MG63 (cell line): Measurements from ENCODE around the gene PF4V1. TPM values are rescaled to one million over a fixed set of nuclear protein-coding genes. Genes with fewer than 3 reads are reported as not detected.

ENCODE experiments used
- DNase-seq: peaks from one replicate; pipeline ENCODE4 v3.0.0-alpha.2; 2020
- H3K27me3 ChIP-seq: fragments of 250-450 bp; sonication (Bioruptor Pico); 2 replicates; pipeline ENCODE4 v1.5.1; 2020; ENCODE audit warnings: mild to moderate bottlenecking, moderate library complexity
- H3K36me3 ChIP-seq: fragments of 250-450 bp; sonication (Bioruptor Pico); 2 replicates; pipeline ENCODE4 v1.5.1; 2020; ENCODE audit warnings: mild to moderate bottlenecking, moderate library complexity
- H3K4me3 ChIP-seq: fragments of 250-450 bp; sonication (Bioruptor Pico); 2 replicates; pipeline ENCODE4 v1.5.1; 2020; ENCODE audit warnings: mild to moderate bottlenecking, moderate library complexity
- H3K9me3 ChIP-seq: fragments of 250-450 bp; sonication (Bioruptor Pico); 2 replicates; pipeline ENCODE4 v1.5.1; 2020; ENCODE audit warnings: mild to moderate bottlenecking, moderate library complexity
- total RNA-seq: library from RNA; depleted of rRNA; stranded (reverse); fragments of >200 nt; shearing (Covaris generic); gene quantifications from 2 replicates; pipeline ENCODE4 v1.2.3, GENCODE V29; 2014; ENCODE audit warnings: low replicate concordance; rRNA removed

Gene PF4V1, protein sequence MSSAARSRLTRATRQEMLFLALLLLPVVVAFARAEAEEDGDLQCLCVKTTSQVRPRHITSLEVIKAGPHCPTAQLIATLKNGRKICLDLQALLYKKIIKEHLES
- not detected in 2 replicates for total RNA-seq

DNA sequence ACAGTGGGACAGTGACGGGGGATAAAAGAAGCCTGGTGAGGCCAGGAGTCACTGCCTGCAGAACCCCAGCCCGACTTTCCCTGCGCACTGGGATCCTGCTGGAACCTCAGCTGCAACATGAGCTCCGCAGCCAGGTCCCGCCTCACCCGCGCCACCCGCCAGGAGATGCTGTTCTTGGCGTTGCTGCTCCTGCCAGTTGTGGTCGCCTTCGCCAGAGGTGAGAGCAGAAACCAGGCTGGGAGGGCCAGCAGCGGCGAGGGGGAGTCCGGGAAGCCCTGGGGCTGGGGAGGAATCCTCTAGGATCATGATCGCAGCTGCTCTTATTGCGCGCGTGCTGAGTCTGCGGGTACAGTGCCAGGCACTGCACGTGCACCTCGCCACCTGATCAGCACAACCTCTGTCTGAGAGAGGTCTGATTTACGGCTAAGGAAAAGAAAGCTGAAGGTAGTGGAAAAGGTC is at the start of gene PF4V1:
Gene PF4V1 (plus strand): TSS at position 51 of the 459 bp plus-strand sequence. CDS start 67 bp downstream, at position 118.
- H3K27me3 ChIP-seq = no peaks in the 10 kb centered on the region
- peaks cover 3% of the 10 kb centered on the region for H3K9me3 ChIP-seq
- H3K36me3 ChIP-seq = no peaks in the 10 kb centered on the region
- DNase-seq = peak; percentile 23
- no peak within 1 kb of the TSS for H3K4me3 ChIP-seq

DNA sequence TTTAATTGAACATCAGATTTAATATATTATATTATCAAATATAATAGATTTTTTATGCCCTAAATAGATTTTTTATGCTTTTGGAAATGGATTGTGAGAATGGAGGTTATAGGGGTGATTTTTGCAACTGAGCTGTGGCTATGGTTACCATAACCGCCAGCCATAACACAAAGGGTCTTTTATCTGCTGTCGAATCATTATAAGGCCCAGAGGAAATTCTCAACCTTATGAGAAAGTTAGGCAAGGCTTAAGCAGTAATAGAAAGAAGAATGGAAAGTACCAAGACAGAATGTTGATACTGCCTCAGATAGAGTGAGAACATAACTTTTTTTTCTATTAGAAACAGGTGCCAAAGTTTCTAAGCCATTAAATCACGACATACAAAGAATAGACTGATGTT is 42.9 kb upstream of the PF4V1 start:
- Histone ChIP-seq H3K27me3 (no peaks in the 10 kb centered on the region), H3K9me3 (no peaks in the 10 kb centered on the region), H3K36me3 (no peaks in the 10 kb centered on the region), H3K4me3 (no peak overlapping the region)
- no peak for DNase-seq

DNA sequence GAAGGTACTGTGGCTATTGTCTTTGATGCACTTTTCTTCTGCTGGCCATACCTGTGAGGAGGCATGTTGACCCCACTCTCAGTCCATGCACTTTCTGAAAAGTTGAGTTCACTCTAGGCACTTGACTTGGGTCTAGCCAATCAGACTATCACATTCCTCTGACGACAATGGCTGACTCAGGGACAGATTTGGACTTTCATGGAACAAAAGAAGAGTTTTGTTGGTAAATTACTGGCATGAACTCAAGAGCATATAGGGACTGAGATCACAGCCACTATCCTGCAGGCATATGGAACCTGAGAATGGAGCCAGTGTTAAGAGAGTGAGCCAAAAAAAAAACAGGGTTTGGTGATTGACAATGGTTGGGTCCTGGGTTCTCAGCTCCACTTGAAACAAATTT is 41.3 kb upstream of the PF4V1 start:
- no peak overlapping the region for H3K4me3 ChIP-seq
- H3K27me3 ChIP-seq = no peaks in the 10 kb centered on the region
- H3K36me3 ChIP-seq = no peaks in the 10 kb centered on the region
- DNase-seq = no peak
- H3K9me3 ChIP-seq = no peaks in the 10 kb centered on the region

DNA sequence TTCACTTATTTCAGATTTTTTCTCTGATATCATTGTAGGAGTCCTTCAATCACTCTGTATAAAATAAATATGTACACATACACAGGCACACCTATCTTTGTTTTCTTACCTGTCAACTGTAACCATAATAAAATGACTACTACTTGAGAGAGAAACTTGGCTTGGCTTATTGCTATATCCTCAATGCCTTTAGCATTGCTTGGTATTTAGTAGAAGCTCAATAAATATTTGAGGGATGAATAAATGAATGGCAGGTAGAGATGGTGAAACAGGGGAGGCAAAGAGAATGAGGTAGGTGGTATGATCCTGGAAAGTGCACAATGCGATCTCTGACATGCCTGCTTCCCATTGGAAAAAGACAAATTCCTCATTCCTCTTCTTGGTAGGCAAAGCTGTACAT is 38.4 kb upstream of the PF4V1 start:
- Histone ChIP-seq H3K36me3 (no peaks in the 10 kb centered on the region), H3K9me3 (no peaks in the 10 kb centered on the region), H3K27me3 (no peaks in the 10 kb centered on the region), H3K4me3 (no peak overlapping the region)
- no peak for DNase-seq

DNA sequence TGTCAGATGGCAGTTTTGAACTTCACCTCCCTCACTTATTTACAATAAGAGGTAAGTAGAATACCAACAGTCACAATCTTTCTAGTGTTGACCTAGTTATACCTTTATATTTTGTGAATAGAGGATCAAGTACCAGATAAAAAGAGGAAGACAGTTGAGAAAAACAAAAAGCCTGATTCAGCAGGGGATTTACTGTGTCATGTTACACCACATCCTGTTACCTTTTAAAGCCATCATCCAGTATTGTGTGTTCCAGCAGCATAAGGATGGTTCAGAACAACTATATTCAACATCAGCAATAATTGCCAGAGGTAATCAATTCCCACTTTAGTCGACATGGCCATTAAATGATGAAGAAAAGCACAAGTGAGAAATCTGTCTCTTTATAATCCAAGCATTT is 38.0 kb upstream of the PF4V1 start:
- H3K4me3 ChIP-seq = no peak overlapping the region
- DNase-seq = no peak
- no peaks in the 10 kb centered on the region for H3K9me3 ChIP-seq
- H3K36me3 ChIP-seq = no peaks in the 10 kb centered on the region
- H3K27me3 ChIP-seq = no peaks in the 10 kb centered on the region

DNA sequence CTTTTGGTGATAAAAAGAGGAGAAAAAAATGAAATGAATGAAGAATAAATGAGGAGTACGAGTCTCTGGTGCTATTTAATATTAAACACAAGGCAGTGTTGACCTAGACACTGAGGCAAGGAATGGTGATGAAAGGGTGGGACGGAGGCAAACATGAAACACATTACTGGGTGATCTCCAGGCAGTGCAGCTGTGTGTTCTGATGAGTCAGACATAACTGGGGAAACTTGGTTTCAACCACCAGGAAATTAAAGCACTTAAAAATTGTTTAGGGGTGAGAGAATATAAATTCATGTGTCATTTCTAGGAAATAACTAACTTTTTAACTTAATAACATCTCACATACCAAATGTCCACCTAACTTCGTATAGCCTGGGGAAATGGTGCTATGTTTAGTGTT is 36.3 kb upstream of the PF4V1 start:
- Histone ChIP-seq H3K27me3 (no peaks in the 10 kb centered on the region), H3K36me3 (no peaks in the 10 kb centered on the region), H3K9me3 (no peaks in the 10 kb centered on the region), H3K4me3 (no peak overlapping the region)
- DNase-seq = peak; percentile 15

DNA sequence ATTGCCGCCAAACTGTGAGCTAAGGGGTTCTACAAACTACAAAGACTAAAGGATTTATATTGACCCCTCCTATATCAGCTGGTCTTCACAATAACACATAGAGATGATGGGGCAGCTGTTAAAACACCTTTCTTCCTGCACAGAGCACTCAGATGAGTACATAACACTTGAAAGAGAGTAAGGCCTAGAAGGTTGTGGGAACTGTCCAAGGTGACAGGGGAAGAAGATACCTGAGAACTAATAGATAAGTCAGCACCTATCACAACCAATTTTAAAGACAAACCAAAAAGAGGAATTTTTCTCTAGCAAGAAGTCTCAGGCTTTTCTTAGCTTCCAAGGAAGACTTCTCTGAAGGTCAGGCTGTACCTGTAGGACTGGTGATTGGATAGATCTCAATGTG is 35.8 kb upstream of the PF4V1 start:
- Histone ChIP-seq H3K9me3 (no peaks in the 10 kb centered on the region), H3K36me3 (no peaks in the 10 kb centered on the region), H3K27me3 (no peaks in the 10 kb centered on the region), H3K4me3 (no peak overlapping the region)
- DNase-seq = no peak

DNA sequence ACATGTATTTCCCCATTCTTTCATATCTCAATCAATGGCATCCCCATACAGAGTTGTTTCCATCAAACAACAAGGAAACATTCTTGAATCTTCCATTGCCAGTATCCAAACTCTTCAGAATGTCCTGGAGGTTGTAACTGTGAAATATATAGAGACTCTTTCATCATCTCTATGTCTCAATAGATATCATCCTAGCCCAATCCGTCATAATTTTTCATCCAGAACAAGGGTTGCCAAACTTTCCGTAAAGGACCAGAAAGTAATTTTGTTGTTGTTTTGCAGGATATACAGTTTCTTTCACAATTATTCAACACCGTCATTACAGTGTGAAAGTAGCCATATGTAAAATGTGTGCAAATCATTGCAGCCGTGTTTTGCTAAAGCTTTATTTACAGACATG is 31.8 kb upstream of the PF4V1 start:
- Histone ChIP-seq H3K4me3 (no peak overlapping the region), H3K36me3 (no peaks in the 10 kb centered on the region), H3K9me3 (no peaks in the 10 kb centered on the region; the same call in 1 of the 2 replicates), H3K27me3 (no peaks in the 10 kb centered on the region)
- DNase-seq = no peak

DNA sequence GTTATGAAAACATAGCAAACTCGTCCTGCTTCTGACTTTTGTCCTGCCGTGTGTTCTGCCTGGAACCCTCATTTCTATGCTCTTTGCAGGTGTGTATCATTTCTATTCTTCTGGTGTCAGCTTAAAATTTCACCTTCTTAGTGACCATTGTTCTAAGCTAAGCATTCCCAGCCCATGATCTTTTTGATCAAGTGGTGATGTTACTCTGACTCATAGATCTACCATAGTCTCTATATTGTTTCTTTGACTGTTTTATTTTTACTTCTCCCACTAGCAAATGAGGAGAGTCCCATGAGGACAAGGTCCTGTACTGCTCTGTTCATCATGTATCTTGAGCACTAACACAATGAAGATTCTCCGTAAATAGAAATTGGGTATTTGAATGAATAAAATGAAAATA is 30.7 kb upstream of the PF4V1 start:
- Histone ChIP-seq H3K9me3 (peaks cover 2% of the 10 kb centered on the region; the same call in 1 of the 2 replicates), H3K4me3 (no peak overlapping the region), H3K36me3 (no peaks in the 10 kb centered on the region), H3K27me3 (no peaks in the 10 kb centered on the region)
- DNase-seq = no peak

DNA sequence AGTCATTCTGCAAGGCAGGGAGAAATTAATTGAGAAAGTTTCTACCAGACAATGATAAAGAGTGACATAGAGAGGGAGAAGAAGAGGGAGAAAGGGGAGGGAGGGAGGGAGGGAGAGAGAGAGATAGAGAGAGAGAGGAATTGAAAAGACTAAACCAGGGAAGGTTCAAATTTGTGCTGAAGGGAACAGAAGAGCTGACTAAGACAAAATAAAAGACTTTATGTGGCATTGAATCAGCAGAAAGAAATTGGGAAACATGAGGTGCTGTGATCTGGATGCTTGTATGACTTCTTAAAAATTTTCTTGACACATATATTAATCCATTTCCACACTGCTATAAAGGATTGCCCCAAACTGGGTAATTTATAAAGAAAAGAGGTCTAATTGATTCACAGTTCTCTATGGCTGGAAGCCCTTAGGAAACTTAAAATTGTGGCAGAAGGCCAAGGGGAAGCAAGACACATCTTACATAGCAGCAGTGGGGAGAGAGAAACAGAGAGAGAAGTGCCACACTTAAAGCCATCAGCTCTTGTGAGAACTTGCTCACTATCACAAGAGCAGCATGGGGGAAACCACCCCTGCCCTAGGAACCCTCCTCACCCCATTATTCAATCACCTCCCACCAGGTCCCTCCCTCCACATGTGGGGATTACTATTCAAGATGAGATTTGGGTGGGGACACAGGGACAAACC is 30.1 kb upstream of the PF4V1 start:
- peaks cover 2% of the 10 kb centered on the region; the same call in 1 of the 2 replicates for H3K9me3 ChIP-seq
- H3K36me3 ChIP-seq = no peaks in the 10 kb centered on the region
- H3K4me3 ChIP-seq = no peak overlapping the region
- no peaks in the 10 kb centered on the region for H3K27me3 ChIP-seq
- DNase-seq = no peak

DNA sequence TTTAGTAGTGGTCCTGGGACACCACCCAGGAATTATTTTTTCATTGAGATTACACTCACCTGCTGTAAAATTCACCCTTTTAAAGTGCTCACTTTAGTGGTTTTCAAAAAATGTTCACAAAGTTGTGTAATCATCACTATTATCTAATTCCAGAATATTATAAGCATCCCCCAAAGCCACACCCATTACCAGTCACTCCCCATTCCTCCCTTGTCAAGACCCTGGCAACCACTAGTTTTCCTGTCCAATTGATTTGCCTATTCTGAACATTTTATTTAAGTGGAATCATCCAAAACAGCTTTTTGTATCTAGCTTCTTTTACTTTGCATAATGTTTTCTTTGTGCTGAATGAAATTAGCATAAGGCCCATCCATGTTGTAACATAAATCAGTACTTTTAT is 29.3 kb upstream of the PF4V1 start:
- DNase-seq = no peak
- no peaks in the 10 kb centered on the region for H3K36me3 ChIP-seq

DNA sequence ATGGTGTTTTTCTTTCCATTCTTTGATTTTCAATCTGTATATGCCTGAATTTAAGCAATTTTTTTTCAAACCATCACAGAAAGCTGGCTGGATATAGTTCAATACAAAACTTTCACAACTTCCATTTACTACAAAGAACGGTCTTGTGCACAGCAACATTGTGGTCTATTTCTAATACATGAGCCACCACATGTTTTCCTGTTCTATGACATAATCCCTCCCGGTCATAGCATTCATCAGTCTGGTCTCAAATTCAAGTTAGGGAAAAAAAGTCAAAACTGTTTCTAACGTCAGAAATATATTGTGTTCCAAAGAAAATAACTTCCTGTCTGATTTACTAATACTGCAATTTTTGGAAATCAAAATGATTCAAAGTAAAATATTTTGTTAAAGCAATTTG is 24.1 kb upstream of the PF4V1 start:
- Histone ChIP-seq H3K27me3 (no peaks in the 10 kb centered on the region), H3K9me3 (0 out of 2 replicates have a peak, but pooled peaks cover 2% of the 10 kb centered on the region), H3K36me3 (no peaks in the 10 kb centered on the region), H3K4me3 (no peak overlapping the region)
- no peak for DNase-seq

More for the DNA sequence above, 29.3 kb upstream of the PF4V1 start:
- Histone ChIP-seq H3K9me3 (peaks cover 2% of the 10 kb centered on the region; the same call in 1 of the 2 replicates), H3K27me3 (no peaks in the 10 kb centered on the region), H3K4me3 (no peak overlapping the region)

DNA sequence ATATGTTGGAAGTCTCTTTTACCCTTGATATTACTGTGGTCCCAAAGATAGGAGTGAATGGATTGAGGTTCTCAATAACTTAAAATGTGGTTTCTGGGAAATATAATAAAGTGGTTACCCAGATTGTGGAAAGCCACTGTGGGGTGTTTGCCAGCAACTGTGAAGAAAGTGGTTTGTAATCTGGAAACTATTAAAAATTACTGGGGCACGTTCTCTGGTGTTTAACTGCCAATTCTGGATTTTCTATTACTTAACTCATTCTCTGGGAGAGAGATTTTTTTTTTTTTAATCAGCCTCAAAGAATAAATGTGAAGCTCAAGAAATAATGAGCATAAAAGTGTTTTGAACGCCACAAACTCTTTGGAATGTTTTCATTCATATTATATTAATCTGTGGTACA is 21.5 kb upstream of the PF4V1 start:
- H3K27me3 ChIP-seq = no peaks in the 10 kb centered on the region
- H3K4me3 ChIP-seq = no peak overlapping the region
- DNase-seq = no peak
- no peaks in the 10 kb centered on the region for H3K36me3 ChIP-seq
- 0 out of 2 replicates have a peak, but pooled peaks cover 2% of the 10 kb centered on the region for H3K9me3 ChIP-seq

DNA sequence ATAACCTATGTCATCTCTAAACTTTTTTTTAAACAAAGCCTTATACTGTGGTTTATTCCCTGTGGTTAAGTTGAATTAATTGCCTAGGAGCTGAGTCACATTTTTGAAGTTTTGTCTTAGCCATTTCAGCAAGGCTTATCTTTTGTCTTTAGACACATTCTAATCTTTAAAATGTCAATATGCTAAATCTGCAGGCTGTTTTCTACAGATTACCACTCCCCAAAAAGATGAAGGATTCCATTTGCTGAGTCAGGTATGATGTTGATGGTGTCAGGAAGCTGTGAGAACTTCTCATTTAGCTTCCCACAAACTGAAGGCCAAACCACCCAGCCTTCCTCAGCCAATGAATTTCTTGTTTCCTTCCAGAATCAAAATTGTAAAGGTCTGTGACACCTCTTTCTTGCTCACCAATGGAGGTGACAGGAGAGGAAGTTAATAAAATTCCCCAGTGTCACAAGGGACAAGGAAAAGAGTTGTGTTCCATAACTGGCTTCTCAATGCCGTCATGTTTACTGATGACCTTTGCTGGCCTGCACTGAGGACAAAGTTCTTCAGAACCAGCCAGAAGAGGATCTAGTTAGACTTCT is 20.4 kb upstream of the PF4V1 start:
- H3K4me3 ChIP-seq = no peak overlapping the region
- no peaks in the 10 kb centered on the region for H3K27me3 ChIP-seq
- no peak for DNase-seq
- no peaks in the 10 kb centered on the region for H3K9me3 ChIP-seq
- no peaks in the 10 kb centered on the region for H3K36me3 ChIP-seq

DNA sequence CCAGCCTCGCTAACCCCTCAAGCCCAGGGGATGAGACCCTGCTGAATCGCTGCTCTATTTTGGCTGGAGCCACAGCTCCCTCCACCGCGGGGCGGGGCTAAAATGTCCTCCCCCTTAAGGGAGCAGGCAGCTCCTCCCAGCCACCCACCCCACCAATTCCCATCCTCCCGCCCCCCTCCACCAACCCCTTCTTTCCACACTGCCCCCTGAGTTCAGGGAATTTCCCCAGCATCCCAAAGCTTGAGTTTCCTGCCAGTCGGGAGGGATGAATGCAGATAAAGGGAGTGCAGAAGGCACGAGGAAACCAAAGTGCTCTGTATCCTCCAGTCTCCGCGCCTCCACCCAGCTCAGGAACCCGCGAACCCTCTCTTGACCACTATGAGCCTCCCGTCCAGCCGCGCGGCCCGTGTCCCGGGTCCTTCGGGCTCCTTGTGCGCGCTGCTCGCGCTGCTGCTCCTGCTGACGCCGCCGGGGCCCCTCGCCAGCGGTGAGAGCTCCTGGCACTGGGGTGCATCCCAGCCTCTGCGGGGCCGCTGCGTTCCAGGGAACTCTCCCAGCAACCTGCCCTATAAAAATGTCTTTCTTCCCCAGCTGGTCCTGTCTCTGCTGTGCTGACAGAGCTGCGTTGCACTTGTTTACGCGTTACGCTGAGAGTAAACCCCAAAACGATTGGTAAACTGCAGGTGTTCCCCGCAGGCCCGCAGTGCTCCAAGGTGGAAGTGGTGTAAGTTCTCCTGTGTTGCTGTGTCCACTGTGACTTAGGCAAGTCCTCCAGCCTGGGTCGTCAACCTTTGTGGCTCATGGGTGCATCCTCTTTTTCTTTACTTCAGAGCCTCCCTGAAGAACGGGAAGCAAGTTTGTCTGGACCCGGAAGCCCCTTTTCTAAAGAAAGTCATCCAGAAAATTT is 16.5 kb upstream of the PF4V1 start, which contains the start of gene CXCL6:
Gene CXCL6 (plus strand): TSS at position 306 of the 907 bp plus-strand sequence. CDS start 73 bp downstream, at position 379.
- no peaks in the 10 kb centered on the region for H3K27me3 ChIP-seq
- H3K4me3 ChIP-seq = peak within 1 kb of the TSS; percentile 31
- H3K36me3 ChIP-seq = no peaks in the 10 kb centered on the region
- H3K9me3 ChIP-seq = no peaks in the 10 kb centered on the region
- DNase-seq = peak; percentile 41

DNA sequence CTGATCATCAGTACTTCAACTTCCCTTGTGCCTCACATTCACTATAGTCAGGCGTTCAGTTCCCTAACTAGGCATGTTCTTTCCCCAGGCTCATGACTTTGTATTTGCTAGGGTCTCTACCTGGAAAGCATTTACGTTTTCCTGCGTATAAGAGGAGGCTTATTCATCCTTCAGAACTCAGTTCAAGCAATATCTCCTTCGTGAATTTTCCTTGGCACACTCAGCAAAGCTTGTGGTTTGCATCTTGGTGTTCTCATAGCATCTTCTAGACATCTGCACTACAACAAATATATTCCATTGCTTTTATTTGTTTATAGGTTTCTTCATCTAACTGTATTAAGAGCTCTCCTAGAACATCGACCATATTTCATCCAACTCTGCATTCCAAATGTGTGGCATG is 14.0 kb upstream of the PF4V1 start:
- no peak for DNase-seq
- H3K36me3 ChIP-seq = no peaks in the 10 kb centered on the region
- H3K4me3 ChIP-seq = no peak overlapping the region
- no peaks in the 10 kb centered on the region for H3K27me3 ChIP-seq
- H3K9me3 ChIP-seq = no peaks in the 10 kb centered on the region

DNA sequence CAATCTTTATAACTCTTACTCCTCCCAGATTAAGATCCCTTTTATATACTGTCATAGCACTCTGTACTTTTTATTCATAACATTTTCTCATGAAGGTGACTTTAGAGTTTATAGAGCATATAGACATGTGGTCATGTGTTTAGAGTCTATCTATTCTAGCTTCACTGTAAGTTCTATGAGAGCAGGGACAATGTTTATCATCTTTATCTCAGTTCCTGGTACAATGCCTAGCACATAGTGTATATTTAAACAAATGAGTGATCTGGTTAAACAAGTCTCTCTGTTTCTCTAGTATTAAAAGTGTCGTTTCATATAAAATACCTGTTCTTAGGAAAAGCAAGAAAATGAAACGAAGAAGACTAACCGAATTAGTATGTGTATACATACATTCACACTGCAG is 13.4 kb upstream of the PF4V1 start:
- H3K4me3 ChIP-seq = no peak overlapping the region
- no peaks in the 10 kb centered on the region for H3K9me3 ChIP-seq
- H3K36me3 ChIP-seq = no peaks in the 10 kb centered on the region
- no peaks in the 10 kb centered on the region for H3K27me3 ChIP-seq
- DNase-seq = no peak
